ENCODE measurements around the gene QTRT2.

QTRT2 gene

DNA sequence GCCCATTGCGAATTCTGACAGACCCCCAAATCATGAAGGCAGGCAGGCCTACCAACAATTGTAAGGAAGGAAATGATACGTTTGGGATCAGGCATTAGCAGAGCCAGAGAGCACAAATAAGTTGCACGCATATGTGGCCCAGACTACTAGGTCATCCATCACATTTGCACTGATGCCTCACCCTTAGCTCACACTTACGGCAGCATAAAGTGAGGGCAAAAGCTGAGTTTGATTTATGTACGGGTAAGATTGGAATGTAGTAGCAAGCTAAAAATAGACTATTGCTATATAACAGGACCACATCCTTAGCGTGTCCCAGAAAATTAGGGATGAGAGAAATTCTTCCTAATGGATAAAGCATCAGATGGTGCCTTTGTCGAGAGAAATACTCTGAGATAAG lies 58.6 kb downstream of the QTRT2 start:
- TF ChIP-seq, protein P1, sequence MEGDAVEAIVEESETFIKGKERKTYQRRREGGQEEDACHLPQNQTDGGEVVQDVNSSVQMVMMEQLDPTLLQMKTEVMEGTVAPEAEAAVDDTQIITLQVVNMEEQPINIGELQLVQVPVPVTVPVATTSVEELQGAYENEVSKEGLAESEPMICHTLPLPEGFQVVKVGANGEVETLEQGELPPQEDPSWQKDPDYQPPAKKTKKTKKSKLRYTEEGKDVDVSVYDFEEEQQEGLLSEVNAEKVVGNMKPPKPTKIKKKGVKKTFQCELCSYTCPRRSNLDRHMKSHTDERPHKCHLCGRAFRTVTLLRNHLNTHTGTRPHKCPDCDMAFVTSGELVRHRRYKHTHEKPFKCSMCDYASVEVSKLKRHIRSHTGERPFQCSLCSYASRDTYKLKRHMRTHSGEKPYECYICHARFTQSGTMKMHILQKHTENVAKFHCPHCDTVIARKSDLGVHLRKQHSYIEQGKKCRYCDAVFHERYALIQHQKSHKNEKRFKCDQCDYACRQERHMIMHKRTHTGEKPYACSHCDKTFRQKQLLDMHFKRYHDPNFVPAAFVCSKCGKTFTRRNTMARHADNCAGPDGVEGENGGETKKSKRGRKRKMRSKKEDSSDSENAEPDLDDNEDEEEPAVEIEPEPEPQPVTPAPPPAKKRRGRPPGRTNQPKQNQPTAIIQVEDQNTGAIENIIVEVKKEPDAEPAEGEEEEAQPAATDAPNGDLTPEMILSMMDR (IDR thresholded peaks at IDR 0.05; ENCODE audit: low read depth, low read length, missing control alignments), result no peak
- no peak overlapping the region for H3K4me3 ChIP-seq (replicated peaks; ENCODE audit: low read depth, low read length)
- no peak for DNase-seq (ENCODE audit: extremely low read depth, low read depth)

DNA sequence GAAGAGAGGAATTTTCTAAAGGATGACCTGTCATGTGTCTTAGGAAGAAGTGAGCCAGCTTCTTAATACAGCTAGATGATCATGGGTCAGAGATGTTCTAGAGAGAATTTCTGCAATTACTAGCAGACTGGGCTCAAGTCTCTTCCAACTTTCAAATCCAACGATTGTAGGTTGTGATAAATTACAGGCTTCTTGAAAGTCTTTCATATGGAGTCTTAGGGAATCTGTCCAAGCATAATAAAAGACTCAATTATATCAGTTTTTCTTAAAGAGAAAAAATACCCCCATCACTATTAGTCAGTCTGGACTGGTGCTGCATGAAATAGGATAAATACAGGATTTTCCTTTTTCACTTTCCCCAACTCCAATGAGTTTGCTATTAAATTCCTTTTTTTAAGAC lies 63.2 kb downstream of the QTRT2 start:
- no peak for DNase-seq (ENCODE audit: extremely low read depth, low read depth)
- TF ChIP-seq, protein P1 (IDR thresholded peaks at IDR 0.05; ENCODE audit: low read depth, low read length, missing control alignments), result no peak
- H3K4me3 ChIP-seq (replicated peaks; ENCODE audit: low read depth, low read length), result no peak overlapping the region

DNA sequence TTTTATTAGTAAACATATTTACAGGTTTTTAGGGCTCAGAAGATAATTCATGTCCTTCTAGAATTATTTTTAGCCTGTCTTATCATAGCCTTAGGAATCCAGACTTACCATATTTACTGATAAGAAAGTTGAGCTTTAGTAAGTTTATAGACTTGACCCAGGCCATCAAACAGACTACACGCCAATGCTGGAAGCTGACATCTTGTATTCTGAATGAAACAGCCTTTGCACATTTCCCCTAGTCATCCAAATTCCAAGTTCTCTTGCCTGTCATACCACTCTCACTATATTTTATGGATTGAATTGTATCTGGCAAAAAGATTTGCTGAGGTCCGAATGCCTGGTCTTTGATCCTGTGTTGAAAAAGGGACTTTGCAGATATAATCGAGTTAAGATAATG lies 63.7 kb downstream of the QTRT2 start:
- no peak for DNase-seq (ENCODE audit: extremely low read depth, low read depth)
- TF ChIP-seq, protein P1 (IDR thresholded peaks at IDR 0.05; ENCODE audit: low read depth, low read length, missing control alignments), result no peak
- H3K4me3 ChIP-seq (replicated peaks; ENCODE audit: low read depth, low read length), result no peak overlapping the region

DNA sequence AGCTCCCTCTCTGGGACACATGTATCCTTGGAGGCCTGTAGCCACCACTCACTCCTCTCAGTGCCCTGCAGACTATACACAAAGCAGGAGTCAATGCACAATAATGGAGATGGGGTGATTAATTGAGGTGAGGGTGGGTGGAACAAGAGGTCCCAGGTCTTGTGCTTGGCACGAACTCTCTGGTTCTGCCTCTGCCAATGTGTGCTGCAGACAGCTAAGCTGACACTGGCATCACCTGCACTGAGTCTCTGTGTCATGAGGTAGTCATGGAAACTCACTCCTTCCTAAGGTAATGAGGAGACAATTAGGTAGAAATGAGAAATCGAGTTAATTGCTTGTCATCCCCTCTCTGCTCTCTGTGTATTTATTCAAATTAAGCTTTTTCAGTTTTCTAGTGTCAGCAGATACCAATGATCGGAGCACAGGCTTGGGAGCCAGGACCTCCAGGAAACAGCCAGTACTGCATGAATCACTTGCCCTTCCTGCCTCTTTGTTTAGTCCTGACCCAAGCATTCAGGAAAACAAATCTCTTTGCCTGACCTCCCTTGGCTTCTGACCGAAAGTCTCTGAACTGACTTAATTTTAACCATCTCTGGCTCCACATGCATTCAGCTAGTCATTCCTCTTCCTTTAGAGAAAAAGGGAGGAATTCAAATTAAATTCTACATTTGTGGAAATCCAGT lies 65.6 kb downstream of the QTRT2 start:
- TF ChIP-seq, protein P1 (IDR thresholded peaks at IDR 0.05; ENCODE audit: low read depth, low read length, missing control alignments), result no peak
- no peak for DNase-seq (ENCODE audit: extremely low read depth, low read depth)
- no peak overlapping the region for H3K4me3 ChIP-seq (replicated peaks; ENCODE audit: low read depth, low read length)

DNA sequence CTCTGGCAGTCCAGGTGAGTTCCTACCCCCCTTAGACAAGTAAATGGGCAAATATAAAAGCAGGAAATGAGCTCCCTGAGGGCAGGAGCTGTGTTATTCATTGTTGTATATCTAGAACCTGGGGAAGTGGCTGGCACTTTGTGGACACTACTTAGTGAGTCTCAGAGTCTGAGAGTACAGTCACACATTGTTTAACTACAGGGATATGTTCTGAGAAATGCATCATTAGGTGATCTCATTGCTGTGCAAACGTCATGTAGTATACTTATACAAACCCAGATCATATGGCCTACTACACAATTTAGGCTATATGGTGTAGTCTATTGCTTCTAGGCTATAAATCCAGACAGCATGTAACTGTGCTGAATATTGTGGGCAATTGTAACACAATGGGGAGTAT lies 69.9 kb downstream of the QTRT2 start:
- DNase-seq (ENCODE audit: extremely low read depth, low read depth), result no peak
- no peak overlapping the region for H3K4me3 ChIP-seq (replicated peaks; ENCODE audit: low read depth, low read length)
- TF ChIP-seq, protein P1 (IDR thresholded peaks at IDR 0.05; ENCODE audit: low read depth, low read length, missing control alignments), result no peak

DNA sequence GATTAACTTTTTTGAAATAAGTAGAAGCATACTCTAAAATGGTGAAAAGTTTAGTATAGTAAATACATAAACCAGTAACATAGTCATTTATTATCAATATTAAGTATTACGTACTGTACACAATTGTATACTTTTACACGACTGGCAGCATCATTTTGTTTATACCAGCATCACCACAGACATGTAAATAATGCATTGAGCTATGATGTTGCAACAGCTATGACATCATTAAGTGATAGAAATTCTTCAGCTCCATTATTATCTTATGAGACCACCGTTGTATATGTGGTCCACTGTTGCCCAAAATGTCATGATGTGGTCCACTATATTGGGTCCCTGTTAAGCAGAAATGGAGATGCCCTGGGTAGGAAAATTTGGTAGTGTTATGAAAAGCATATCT lies 71.0 kb downstream of the QTRT2 start:
- TF ChIP-seq, protein P1 (IDR thresholded peaks at IDR 0.05; ENCODE audit: low read depth, low read length, missing control alignments), result no peak
- DNase-seq (ENCODE audit: extremely low read depth, low read depth), result no peak

DNA sequence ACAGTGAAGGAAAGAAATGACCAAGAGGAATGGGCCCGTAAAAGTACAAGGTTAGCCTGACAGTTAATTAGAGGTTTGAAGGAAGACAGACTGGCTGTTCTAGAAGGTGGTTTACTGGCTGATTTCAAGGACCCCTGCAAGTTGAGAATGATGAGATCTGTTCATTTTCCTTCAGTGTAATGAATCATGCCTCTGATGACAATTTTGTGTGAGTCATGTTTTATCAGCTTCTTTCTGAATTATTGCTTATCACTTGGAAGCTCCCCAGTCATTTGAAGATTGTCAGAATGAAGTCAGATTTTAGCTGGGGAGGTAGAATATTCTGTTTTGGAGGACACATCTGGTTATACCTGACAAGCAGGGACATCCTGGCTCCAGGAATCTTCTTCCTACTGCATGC lies 71.7 kb downstream of the QTRT2 start:
- DNase-seq (ENCODE audit: extremely low read depth, low read depth), result no peak
- no peak overlapping the region for H3K4me3 ChIP-seq (replicated peaks; ENCODE audit: low read depth, low read length)
- TF ChIP-seq, protein P1 (IDR thresholded peaks at IDR 0.05; ENCODE audit: low read depth, low read length, missing control alignments), result no peak

More for the DNA sequence above, 71.0 kb downstream of the QTRT2 start:
- no peak overlapping the region for H3K4me3 ChIP-seq (replicated peaks; ENCODE audit: low read depth, low read length)

Measured in HFF-Myc (cell line).